Measurements from ENCODE around the gene KCND3.
"Not testable (repeated sequence)": the region's sequence is repeated elsewhere in the genome, so short reads cannot be mapped to it uniquely, and the experiment has no call there.

The KCND3 gene

GRCh38 chr1:111801071-111801850, 188.2 kb downstream of the KCND3 start:
- DNase-seq: no peak

GRCh38 chr1:111799722-111800121, 189.7 kb downstream of the KCND3 start:
- not testable (repeated sequence) for DNase-seq

- DNase-seq: no peak
Observed at GRCh38 chr1:111798580-111798979, 190.9 kb downstream of the KCND3 start.

- no peak for DNase-seq
Observed at GRCh38 chr1:111795401-111795800, 194.1 kb downstream of the KCND3 start.

- DNase-seq: no peak
Observed at GRCh38 chr1:111793923-111794322, 195.5 kb downstream of the KCND3 start.

GRCh38 chr1:111792249-111792648, 197.2 kb downstream of the KCND3 start:
- no peak for DNase-seq

- DNase-seq: no peak
Observed at GRCh38 chr1:111791776-111792175, 197.7 kb downstream of the KCND3 start.

GRCh38 chr1:111789666-111790316, 199.7 kb downstream of the KCND3 start:
- no peak for DNase-seq

- no peak for DNase-seq
Observed at GRCh38 chr1:111789142-111789541, 200.3 kb downstream of the KCND3 start.

GRCh38 chr1:111786669-111787207, 202.7 kb downstream of the KCND3 start:
- no peak for DNase-seq

GRCh38 chr1:111784273-111784901, 205.1 kb downstream of the KCND3 start:
- no peak for DNase-seq

GRCh38 chr1:111779546-111779945, 209.9 kb downstream of the KCND3 start:
- no peak for DNase-seq

GRCh38 chr1:111778541-111779051, 210.9 kb downstream of the KCND3 start:
- no peak for DNase-seq

- DNase-seq: no peak
Observed at GRCh38 chr1:111778066-111778465, 211.4 kb downstream of the KCND3 start.

- no peak for DNase-seq
Observed at GRCh38 chr1:111777301-111777700, 212.2 kb downstream of the KCND3 start.

- no peak for DNase-seq
Observed at GRCh38 chr1:111776861-111777260, 212.6 kb downstream of the KCND3 start.

- DNase-seq: no peak
Observed at GRCh38 chr1:111776391-111776790, 213.1 kb downstream of the KCND3 start.

- DNase-seq: no peak
Observed at GRCh38 chr1:111775966-111776365, 213.5 kb downstream of the KCND3 start.

GRCh38 chr1:111770916-111771315, 218.6 kb downstream of the KCND3 start:
- no peak for DNase-seq

- DNase-seq: peak; percentile 51
Observed at GRCh38 chr1:111769517-111770146, 219.8 kb downstream of the KCND3 start.

- DNase-seq: no peak
Observed at GRCh38 chr1:111768625-111769024, 220.8 kb downstream of the KCND3 start.

GRCh38 chr1:111768023-111768422, 221.4 kb downstream of the KCND3 start:
- no peak for DNase-seq

- no peak for DNase-seq
Observed at GRCh38 chr1:111762332-111762731, 227.1 kb downstream of the KCND3 start.

Data from activated CD4-positive, alpha-beta T cell treated with anti-CD3 and anti-CD28 coated beads, Interleukin-2, amount 50 U/mL, for 1 hour (primary cell).